RWPE1 (cell line): ENCODE results near the gene RASAL2.

Source experiments
- CTCF ChIA-PET: fragments of 350-600 bp; sonication (Branson Sonifier 250); formaldehyde crosslinking; extraction: SDS; loops from one replicate; lab custom pipeline; 2021; lab: Yijun Ruan, JAX
- POLR2A ChIA-PET: fragments of 400-600 bp; formaldehyde crosslinking; extraction: SDS; loops from one replicate; lab custom pipeline; 2020; ENCODE audit warnings: antibody characterized with exemption; ENCODE audit not compliant: low non-redundant PET; lab: Yijun Ruan, JAX
- DNase-seq: peaks from one replicate; pipeline ENCODE4 v3.0.0; 2012; ENCODE audit warnings: low spot score
- H3K27ac ChIP-seq: fragments of 450-650 bp; 2 replicates; pipeline ENCODE4 v1.5.1; 2017
- TF ChIP-seq, protein P1 (sequence below): fragments of 450-650 bp; conservative IDR thresholded peaks from 2 replicates; pipeline ENCODE4 v1.5.1; 2017; ENCODE audit warnings: low read depth, mild to moderate bottlenecking

The RASAL2 gene

DNA sequence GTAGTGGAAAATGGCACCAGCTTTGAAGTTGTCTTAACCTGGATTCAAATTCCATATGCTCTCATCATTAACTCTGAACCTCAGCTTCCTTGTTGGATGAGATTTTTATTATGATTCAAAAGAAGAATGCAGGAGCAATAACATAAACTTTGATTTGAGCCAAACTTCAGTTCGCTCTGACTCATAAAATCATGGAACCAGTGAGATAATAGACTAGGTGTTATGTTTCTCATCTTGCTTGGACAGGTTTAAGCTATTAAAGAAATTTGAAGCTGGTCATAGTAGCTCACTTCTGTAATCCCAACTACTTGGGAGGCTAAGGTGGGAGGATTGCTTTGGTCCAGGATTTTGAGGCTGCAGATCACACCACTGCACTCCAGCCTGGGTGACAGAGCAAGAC is 230.1 kb downstream of the RASAL2 start:
- DNase-seq: peak; percentile 40
- POLR2A ChIA-PET: no interaction called here
- CTCF ChIA-PET: no interaction called here
- no peak overlapping the region for H3K27ac ChIP-seq
- TF ChIP-seq, protein P1, sequence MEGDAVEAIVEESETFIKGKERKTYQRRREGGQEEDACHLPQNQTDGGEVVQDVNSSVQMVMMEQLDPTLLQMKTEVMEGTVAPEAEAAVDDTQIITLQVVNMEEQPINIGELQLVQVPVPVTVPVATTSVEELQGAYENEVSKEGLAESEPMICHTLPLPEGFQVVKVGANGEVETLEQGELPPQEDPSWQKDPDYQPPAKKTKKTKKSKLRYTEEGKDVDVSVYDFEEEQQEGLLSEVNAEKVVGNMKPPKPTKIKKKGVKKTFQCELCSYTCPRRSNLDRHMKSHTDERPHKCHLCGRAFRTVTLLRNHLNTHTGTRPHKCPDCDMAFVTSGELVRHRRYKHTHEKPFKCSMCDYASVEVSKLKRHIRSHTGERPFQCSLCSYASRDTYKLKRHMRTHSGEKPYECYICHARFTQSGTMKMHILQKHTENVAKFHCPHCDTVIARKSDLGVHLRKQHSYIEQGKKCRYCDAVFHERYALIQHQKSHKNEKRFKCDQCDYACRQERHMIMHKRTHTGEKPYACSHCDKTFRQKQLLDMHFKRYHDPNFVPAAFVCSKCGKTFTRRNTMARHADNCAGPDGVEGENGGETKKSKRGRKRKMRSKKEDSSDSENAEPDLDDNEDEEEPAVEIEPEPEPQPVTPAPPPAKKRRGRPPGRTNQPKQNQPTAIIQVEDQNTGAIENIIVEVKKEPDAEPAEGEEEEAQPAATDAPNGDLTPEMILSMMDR: no peak

DNA sequence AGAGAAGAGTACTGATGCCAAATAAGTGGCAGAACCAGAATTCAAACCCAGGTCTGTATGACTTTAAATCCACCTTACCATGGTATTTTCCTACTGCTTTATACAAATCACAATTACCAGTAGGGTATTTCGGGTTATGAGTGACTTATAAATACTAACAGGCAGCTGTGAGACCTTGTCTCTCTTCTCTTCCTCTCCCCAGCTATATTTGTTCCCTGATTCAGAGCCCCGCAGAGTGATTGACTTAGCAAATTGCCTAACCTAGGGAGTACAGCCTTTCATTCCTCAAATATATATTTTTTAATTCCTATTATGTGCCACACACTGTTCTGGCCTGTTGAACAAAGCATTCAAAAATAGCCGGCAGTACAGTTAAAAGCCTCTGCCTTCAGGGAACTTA is 234.8 kb downstream of the RASAL2 start:
- POLR2A ChIA-PET: no interaction called here
- no peak overlapping the region for H3K27ac ChIP-seq
- CTCF ChIA-PET: no interaction called here
- DNase-seq: no peak
- TF ChIP-seq, protein P1: no peak

DNA sequence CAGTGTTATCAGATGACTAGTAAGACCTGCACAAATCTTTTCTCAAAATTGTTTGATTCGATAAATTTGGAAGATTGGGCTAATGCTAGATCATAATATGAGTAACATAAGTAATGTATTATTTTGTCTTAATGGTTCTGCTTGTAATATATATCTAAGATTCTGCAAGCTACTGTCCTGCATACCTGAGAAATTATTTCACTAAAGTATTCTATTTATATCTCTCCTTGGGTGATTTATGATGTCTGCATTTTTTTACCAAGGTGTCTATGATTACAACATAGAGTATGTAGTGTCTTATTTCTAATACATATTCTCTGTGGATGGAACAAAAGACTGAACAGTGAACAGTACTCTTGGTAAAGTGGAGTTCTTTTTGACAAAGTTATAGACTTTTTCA is 236.2 kb downstream of the RASAL2 start:
- DNase-seq: peak; percentile 45
- ChIA-PET POLR2A (no interaction called here), CTCF (no interaction called here)

DNA sequence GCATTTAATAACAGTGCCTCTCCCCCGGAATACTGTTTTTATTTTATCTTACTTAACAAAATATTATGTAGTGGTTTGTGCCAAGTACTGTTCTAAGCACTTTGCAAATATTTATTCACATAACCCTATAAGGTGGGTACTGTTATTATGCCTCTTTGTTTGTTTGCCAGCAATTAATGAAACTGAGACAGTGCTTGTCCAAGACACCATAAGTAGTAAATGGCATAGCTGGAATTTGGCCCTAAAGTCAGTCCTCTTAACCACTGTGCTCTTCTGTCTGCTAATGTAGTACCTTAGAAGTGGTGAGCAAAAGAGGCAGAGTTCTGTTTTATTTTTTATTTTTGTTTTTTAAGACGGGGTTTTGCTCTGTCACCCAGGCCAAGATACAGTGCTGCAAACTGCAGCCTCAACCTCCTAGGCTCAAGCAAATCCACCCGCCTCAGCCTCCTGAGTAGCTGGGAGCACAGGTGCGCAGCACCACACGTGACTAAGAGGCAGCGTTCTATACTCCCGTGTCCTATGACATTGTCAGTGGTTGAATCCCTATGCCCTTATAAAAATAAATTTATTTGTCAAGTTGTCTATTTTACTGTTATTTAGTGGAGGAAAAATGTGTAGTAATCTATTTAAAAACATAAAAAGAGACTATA is 237.1 kb downstream of the RASAL2 start:
- CTCF ChIA-PET: no interaction called here
- TF ChIP-seq, protein P1: no peak
- POLR2A ChIA-PET: no interaction called here
- DNase-seq: no peak
- peak overlapping the region; percentile 70 for H3K27ac ChIP-seq

More for the DNA sequence above, 236.2 kb downstream of the RASAL2 start:
- no peak overlapping the region for H3K27ac ChIP-seq
- TF ChIP-seq, protein P1: no peak

DNA sequence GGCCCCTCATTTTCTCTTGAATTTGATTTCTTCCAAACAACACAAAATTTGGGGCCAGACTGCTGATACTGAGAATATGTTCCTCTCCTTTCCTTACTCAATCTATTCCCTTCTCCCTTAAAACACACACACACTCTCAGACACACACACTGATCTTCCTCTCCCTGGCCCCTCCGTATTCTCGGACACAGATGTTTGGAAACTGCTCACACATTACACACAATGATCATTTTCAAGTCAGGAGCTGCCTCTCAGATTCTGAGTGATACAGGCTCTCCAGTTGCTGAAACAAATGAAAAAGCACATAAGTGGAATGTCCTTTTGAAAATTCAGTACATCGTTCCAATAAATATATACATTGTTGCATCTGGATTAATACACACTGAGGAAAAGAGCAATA is 241.5 kb downstream of the RASAL2 start:
- ChIA-PET CTCF (no interaction called here), POLR2A (no interaction called here)
- no peak overlapping the region for H3K27ac ChIP-seq
- DNase-seq: no peak
- TF ChIP-seq, protein P1: no peak

DNA sequence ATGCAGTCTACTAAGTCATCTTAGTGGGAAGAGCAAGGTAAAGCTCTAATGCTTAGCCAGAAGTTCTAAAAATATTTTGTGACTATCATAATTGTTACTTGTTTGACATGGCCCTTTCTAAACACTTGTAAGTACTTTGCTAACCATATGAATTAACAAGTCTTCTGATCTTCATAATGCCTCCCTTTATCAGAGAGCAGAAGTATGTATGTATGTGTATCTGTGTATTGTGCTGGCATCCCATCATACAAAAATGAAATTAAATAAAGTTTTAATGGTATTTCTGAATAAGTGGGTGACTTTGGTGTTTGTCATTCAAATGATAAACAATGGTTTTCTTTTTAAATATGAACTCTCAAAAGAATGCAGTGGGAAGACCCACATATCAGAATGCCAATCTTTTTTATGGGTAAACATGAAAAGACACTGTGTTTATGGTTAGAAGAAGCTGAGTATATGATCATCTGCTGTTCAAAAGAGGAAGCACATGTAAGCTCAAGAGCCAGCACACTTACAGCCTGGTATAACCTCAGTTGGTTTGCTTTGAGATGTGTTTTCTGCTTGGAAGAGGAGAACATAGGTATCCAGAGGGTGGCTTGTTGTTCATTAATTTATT is 243.3 kb downstream of the RASAL2 start:
- no peak overlapping the region for H3K27ac ChIP-seq
- ChIA-PET POLR2A (no interaction called here), CTCF (interaction anchor here (0.7 kb wide), 1 partner anchor 237 kb away, joined by 5 read pairs; no protein-coding TSS in a partner anchor)
- no peak for DNase-seq
- TF ChIP-seq, protein P1: no peak
